ENCODE data around the gene DAG1. TPM values are rescaled to one million over a fixed set of nuclear protein-coding genes. Genes with fewer than 3 reads are reported as not detected.

DAG1 gene
- total RNA-seq, 1 experiment from 2014 or later: 206 TPM

DNA sequence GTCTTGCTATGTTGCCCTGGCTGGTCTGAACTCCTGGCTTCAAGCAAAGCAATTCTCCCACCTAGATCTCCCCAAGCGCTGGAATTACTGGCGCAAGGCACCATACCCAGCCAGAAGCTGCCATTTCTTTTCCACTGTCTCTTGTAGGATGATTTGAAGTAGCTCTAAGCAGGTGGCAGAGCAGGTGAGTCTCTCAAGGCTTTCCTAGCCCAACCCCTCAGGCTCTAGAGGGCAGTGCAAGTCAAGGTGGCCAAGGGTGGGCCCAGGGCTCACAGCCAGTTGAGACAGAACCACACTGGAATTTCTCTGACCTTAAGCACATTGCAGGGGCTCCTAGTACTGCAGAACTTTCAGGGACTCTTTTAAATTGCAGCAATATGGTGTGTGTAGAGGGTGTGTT is 15.6 kb upstream of the DAG1 start:
- Histone ChIP-seq H3K27ac (no peak overlapping the region), H3K9me3 (ENCODE audit: insufficient read depth, low read depth) (no peaks in the 10 kb centered on the region), H3K4me2 (no peak overlapping the region), H2AFZ (no peak overlapping the region), H3K4me3 (no peak overlapping the region), H3K4me1 (replicated peaks; ENCODE audit: insufficient read depth) (peaks cover 24% of the 10 kb centered on the region), H3K27me3 (ENCODE audit: insufficient read depth, low read depth) (no peaks in the 10 kb centered on the region), H3K36me3 (ENCODE audit: low read depth) (no peaks in the 10 kb centered on the region), H4K20me1 (ENCODE audit: insufficient read depth) (no peaks in the 10 kb centered on the region), H3K9me2 (ENCODE audit: insufficient read depth) (no peaks in the 10 kb centered on the region), H3K79me2 (ENCODE audit: low read depth) (no peaks in the 10 kb centered on the region), H3F3A (ENCODE audit: insufficient read depth, low read depth) (peaks cover 3% of the 10 kb centered on the region; the same call in 1 of the 2 replicates)
- ChIA-PET POLR2A (ENCODE audit: unreplicated experiment) (interaction anchor here (0.6 kb wide), 1 partner anchor 85 kb away, joined by 3 read pairs; no protein-coding TSS in a partner anchor), CTCF (interaction anchor here (0.6 to 2.1 kb wide), 14 partner anchors 16 to 215 kb away, joined by 3 to 11 read pairs (median 4); partner anchors contain the start of genes DAG1, RHOA, TCTA and USP4)
- TF ChIP-seq, protein P1, sequence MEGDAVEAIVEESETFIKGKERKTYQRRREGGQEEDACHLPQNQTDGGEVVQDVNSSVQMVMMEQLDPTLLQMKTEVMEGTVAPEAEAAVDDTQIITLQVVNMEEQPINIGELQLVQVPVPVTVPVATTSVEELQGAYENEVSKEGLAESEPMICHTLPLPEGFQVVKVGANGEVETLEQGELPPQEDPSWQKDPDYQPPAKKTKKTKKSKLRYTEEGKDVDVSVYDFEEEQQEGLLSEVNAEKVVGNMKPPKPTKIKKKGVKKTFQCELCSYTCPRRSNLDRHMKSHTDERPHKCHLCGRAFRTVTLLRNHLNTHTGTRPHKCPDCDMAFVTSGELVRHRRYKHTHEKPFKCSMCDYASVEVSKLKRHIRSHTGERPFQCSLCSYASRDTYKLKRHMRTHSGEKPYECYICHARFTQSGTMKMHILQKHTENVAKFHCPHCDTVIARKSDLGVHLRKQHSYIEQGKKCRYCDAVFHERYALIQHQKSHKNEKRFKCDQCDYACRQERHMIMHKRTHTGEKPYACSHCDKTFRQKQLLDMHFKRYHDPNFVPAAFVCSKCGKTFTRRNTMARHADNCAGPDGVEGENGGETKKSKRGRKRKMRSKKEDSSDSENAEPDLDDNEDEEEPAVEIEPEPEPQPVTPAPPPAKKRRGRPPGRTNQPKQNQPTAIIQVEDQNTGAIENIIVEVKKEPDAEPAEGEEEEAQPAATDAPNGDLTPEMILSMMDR (conservative IDR thresholded peaks at IDR 0.05): peak; percentile 51; the same call in 1 of the 2 replicates
- TF ChIP-seq EZH2 (IDR thresholded peaks at IDR 0.05; ENCODE audit: low read depth): no peak
- peak; percentile 75 for DNase-seq
- no TSS peak for BruUV-seq (replicated peaks)
- intact Hi-C loops (cut with micrococcal nuclease; ENCODE audit: unreplicated experiment): loop anchor here (1.0 kb wide), 3 partner anchors 85 to 385 kb away; partner anchors contain the start of gene APEH

DNA sequence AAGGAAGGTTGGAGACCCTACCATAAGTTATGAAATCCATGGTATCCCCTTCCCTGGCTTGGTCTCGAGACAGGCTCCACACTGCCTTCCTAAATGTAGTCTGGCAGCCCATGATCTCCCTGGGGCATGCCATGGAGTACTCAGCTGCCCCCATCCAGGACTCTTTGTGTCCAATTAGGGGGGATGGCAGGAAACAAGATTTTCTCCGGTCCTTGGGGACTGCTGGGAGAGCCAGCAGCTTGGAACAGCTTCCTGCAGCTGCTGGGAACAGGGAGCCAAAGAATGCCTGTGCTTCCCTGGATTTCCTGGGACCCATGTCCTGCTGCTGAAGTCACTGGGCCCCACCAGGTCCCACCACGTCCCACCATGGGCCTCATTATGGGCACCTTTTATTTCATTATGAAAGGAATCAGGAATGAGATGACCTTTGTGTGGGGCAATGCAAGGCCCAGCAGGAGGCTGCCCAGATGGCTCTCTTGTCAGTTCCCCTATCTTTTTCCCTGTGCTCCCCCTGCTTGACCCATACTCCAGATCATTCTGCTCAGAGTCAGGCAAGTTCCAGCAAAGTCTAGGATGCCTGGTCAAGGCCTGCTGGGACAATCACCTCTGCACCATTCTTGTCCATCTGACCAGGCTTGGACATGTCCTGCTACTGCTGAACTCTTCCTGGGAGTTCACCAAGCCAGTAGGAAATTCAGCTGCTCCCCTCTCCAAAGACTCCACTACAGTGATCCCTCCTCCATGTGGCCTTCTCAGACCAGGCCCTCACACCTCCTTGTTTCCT is 15.0 kb upstream of the DAG1 start:
- no peak overlapping the region for H2AFZ ChIP-seq
- POLR2A ChIA-PET (ENCODE audit: unreplicated experiment): no interaction called here
- no peaks in the 10 kb centered on the region for H3K9me3 ChIP-seq (ENCODE audit: insufficient read depth, low read depth)
- no peak for TF ChIP-seq EZH2 (IDR thresholded peaks at IDR 0.05; ENCODE audit: low read depth)
- TF ChIP-seq, protein P1 (conservative IDR thresholded peaks at IDR 0.05): no peak
- H3K4me1 ChIP-seq (replicated peaks; ENCODE audit: insufficient read depth): peaks cover 31% of the 10 kb centered on the region
- CTCF ChIA-PET: interaction anchor here (0.6 to 2.1 kb wide), 10 partner anchors 15 to 121 kb away, joined by 3 to 9 read pairs (median 4); partner anchors contain the start of genes DAG1, RHOA, TCTA and USP4
- no peaks in the 10 kb centered on the region for H3K27me3 ChIP-seq (ENCODE audit: insufficient read depth, low read depth)
- no peaks in the 10 kb centered on the region for H3K9me2 ChIP-seq (ENCODE audit: insufficient read depth)
- H4K20me1 ChIP-seq (ENCODE audit: insufficient read depth): no peaks in the 10 kb centered on the region
- no peaks in the 10 kb centered on the region for H3K79me2 ChIP-seq (ENCODE audit: low read depth)
- H3K4me2 ChIP-seq: no peak overlapping the region
- H3K4me3 ChIP-seq: no peak overlapping the region
- no peak overlapping the region for H3K27ac ChIP-seq
- DNase-seq: no peak
- no TSS peak for BruUV-seq (replicated peaks)
- intact Hi-C loops (cut with micrococcal nuclease; ENCODE audit: unreplicated experiment): loop anchor here (1.0 kb wide), 3 partner anchors 84 to 384 kb away; partner anchors contain the start of gene APEH
- H3F3A ChIP-seq (ENCODE audit: insufficient read depth, low read depth): peaks cover 3% of the 10 kb centered on the region; the same call in 1 of the 2 replicates
- H3K36me3 ChIP-seq (ENCODE audit: low read depth): no peaks in the 10 kb centered on the region

DNA sequence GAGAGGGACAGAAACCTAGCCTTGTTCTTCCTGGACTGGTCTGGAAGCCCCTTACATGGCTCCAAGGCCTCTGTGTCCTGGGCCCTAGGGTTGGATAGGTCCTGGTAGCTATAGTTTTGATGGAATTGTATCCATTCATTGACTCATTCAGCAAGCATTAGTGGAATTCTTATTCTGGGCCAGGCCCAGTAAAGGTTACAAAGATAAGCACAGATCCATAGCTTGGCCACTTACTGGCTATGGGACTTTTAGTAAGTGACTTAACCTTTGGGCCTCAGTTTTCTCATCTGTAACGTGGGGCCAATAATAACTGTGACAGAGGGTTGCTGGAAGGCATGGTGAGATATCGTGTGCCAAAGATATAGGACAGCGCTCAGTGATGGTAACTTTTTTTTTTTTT is 13.6 kb upstream of the DAG1 start:
- CTCF ChIA-PET: interaction anchor here (0.6 to 1.5 kb wide), 2 partner anchors 14 to 216 kb away, joined by 5 read pairs; partner anchors contain the start of gene DAG1
- POLR2A ChIA-PET (ENCODE audit: unreplicated experiment): interaction anchor here (0.6 kb wide), 1 partner anchor 29 kb away, joined by 27 read pairs; no protein-coding TSS in a partner anchor
- peaks cover 3% of the 10 kb centered on the region; the same call in 1 of the 2 replicates for H3F3A ChIP-seq (ENCODE audit: insufficient read depth, low read depth)
- H4K20me1 ChIP-seq (ENCODE audit: insufficient read depth): no peaks in the 10 kb centered on the region
- H3K9me3 ChIP-seq (ENCODE audit: insufficient read depth, low read depth): no peaks in the 10 kb centered on the region
- no peak overlapping the region for H3K4me2 ChIP-seq
- H3K36me3 ChIP-seq (ENCODE audit: low read depth): no peaks in the 10 kb centered on the region
- no TSS peak for BruUV-seq (replicated peaks)
- H3K9me2 ChIP-seq (ENCODE audit: insufficient read depth): no peaks in the 10 kb centered on the region
- intact Hi-C loops (cut with micrococcal nuclease; ENCODE audit: unreplicated experiment): no loop called here
- no peaks in the 10 kb centered on the region for H3K27me3 ChIP-seq (ENCODE audit: insufficient read depth, low read depth)
- peaks cover 44% of the 10 kb centered on the region for H3K4me1 ChIP-seq (replicated peaks; ENCODE audit: insufficient read depth)
- TF ChIP-seq, protein P1 (conservative IDR thresholded peaks at IDR 0.05): no peak
- no peak for TF ChIP-seq EZH2 (IDR thresholded peaks at IDR 0.05; ENCODE audit: low read depth)
- DNase-seq: peak in 1 of 2 experiments; percentile 63
- no peak overlapping the region for H3K27ac ChIP-seq
- H3K4me3 ChIP-seq: no peak overlapping the region
- no peaks in the 10 kb centered on the region for H3K79me2 ChIP-seq (ENCODE audit: low read depth)
- no peak overlapping the region for H2AFZ ChIP-seq
